Stimulated activated naive B cell treated with anti-CD40 and anti-IgM and Interleukin-4, amounts not matched to agents 10 μg/mL and 1 μg/mL and 100 μg/mL, for 72 hours (primary cell): ENCODE data around the gene PXDN.
"Not testable (repeated sequence)": the region's sequence is repeated elsewhere in the genome, so short reads cannot be mapped to it uniquely, and the experiment has no call there.

Experiments
- ATAC-seq, 2 donors: fragments of 150-1000 bp; cut with Tn5 transposase; replicated peaks; 2 replicates each; pipeline ENCODE4 v1.10.0; 2021; ENCODE audit warnings: moderate library complexity in 1 of 2
- DNase-seq: peaks from one replicate; pipeline ENCODE4 v3.0.0; 2021
- H3K27ac Mint-ChIP-seq: one replicate; pipeline ENCODE4 v1.8.0; 2022; ENCODE audit warnings: mild to moderate bottlenecking, mixed read lengths
- H3K27me3 Mint-ChIP-seq, 2 donors: one replicate each; pipeline ENCODE4 v1.8.0; 2022; ENCODE audit warnings: mixed read lengths in 2 of 2
- H3K36me3 Mint-ChIP-seq, 2 donors: one replicate each; pipeline ENCODE4 v1.8.0; 2022; ENCODE audit warnings: mixed read lengths in 2 of 2, mild to moderate bottlenecking in 1 of 2
- H3K4me1 Mint-ChIP-seq, 2 donors: one replicate each; pipeline ENCODE4 v1.8.0; 2022; ENCODE audit warnings: mixed read lengths in 2 of 2, mild to moderate bottlenecking in 1 of 2
- H3K4me3 Mint-ChIP-seq, 2 donors: one replicate each; pipeline ENCODE4 v1.8.0; 2022; ENCODE audit warnings: mild to moderate bottlenecking in 2 of 2, mixed read lengths in 2 of 2, moderate library complexity in 1 of 2
- H3K9me3 Mint-ChIP-seq, 2 donors: one replicate each; pipeline ENCODE4 v1.8.0; 2022; ENCODE audit warnings: mixed read lengths in 2 of 2, mild to moderate bottlenecking in 1 of 2

Gene PXDN

GRCh38 chr2:1736045-1736444 lies 8.3 kb downstream of the PXDN start:
- peaks cover 0 to 3% of the 10 kb centered on the region in 2 donors for H3K9me3 Mint-ChIP-seq
- no peaks in the 10 kb centered on the region for H3K27me3 Mint-ChIP-seq

GRCh38 chr2:1733298-1733697 lies 11.0 kb downstream of the PXDN start:
- H3K4me1 Mint-ChIP-seq, ATAC-seq, H3K9me3 Mint-ChIP-seq, H3K36me3 Mint-ChIP-seq, H3K27ac Mint-ChIP-seq, DNase-seq, H3K27me3 Mint-ChIP-seq, H3K4me3 Mint-ChIP-seq: not testable (repeated sequence)

More at GRCh38 chr2:1736045-1736444, 8.3 kb downstream of the PXDN start:
- DNase-seq (no peak), ATAC-seq (no peak)
- H3K4me1 Mint-ChIP-seq: no peaks in the 10 kb centered on the region
- H3K36me3 Mint-ChIP-seq: no peaks in the 10 kb centered on the region
- no peak overlapping the region for H3K27ac Mint-ChIP-seq
- H3K4me3 Mint-ChIP-seq: no peak overlapping the region

GRCh38 chr2:1731963-1732768 lies 12.1 kb downstream of the PXDN start:
- H3K27ac Mint-ChIP-seq: no peak overlapping the region
- no peak for DNase-seq
- H3K4me1 Mint-ChIP-seq: no peaks in the 10 kb centered on the region
- peaks cover 0 to 5% of the 10 kb centered on the region in 2 donors for H3K27me3 Mint-ChIP-seq
- no peak for ATAC-seq
- H3K4me3 Mint-ChIP-seq: no peak overlapping the region
- H3K36me3 Mint-ChIP-seq: no peaks in the 10 kb centered on the region
- peaks cover 0 to 3% of the 10 kb centered on the region in 2 donors for H3K9me3 Mint-ChIP-seq

GRCh38 chr2:1731447-1731962 lies 12.8 kb downstream of the PXDN start:
- DNase-seq: no peak
- Mint-ChIP-seq H3K36me3 (no peaks in the 10 kb centered on the region), H3K4me1 (no peaks in the 10 kb centered on the region), H3K27me3 (peaks cover 0 to 6% of the 10 kb centered on the region in 2 donors), H3K27ac (no peak overlapping the region), H3K4me3 (no peak overlapping the region), H3K9me3 (peaks cover 0 to 3% of the 10 kb centered on the region in 2 donors)
- ATAC-seq: no peak

- H3K4me1 Mint-ChIP-seq: no peaks in the 10 kb centered on the region
- ATAC-seq (no peak), DNase-seq (no peak)
- no peak overlapping the region for H3K27ac Mint-ChIP-seq
- peaks cover 0 to 3% of the 10 kb centered on the region in 2 donors for H3K9me3 Mint-ChIP-seq
- peaks cover 0 to 6% of the 10 kb centered on the region in 2 donors for H3K27me3 Mint-ChIP-seq
- no peaks in the 10 kb centered on the region for H3K36me3 Mint-ChIP-seq
- no peak overlapping the region for H3K4me3 Mint-ChIP-seq
Measured at GRCh38 chr2:1730015-1730927, 14.0 kb downstream of the PXDN start.

GRCh38 chr2:1729242-1729641 lies 15.1 kb downstream of the PXDN start:
- H3K4me1 Mint-ChIP-seq: no peaks in the 10 kb centered on the region
- ATAC-seq (no peak), DNase-seq (no peak)
- no peaks in the 10 kb centered on the region for H3K36me3 Mint-ChIP-seq
- no peak overlapping the region for H3K4me3 Mint-ChIP-seq
- H3K27me3 Mint-ChIP-seq: peaks cover 0 to 6% of the 10 kb centered on the region in 2 donors
- H3K9me3 Mint-ChIP-seq: no peaks in the 10 kb centered on the region
- no peak overlapping the region for H3K27ac Mint-ChIP-seq

- DNase-seq (no peak), ATAC-seq (no peak)
- Mint-ChIP-seq H3K27ac (no peak overlapping the region), H3K4me3 (no peak overlapping the region), H3K36me3 (no peaks in the 10 kb centered on the region), H3K9me3 (no peaks in the 10 kb centered on the region), H3K27me3 (peaks cover 0 to 6% of the 10 kb centered on the region in 2 donors), H3K4me1 (no peaks in the 10 kb centered on the region)
Measured at GRCh38 chr2:1728821-1729220, 15.5 kb downstream of the PXDN start.

- ATAC-seq: no peak
- no peak for DNase-seq
- H3K27me3 Mint-ChIP-seq: peaks cover 0 to 6% of the 10 kb centered on the region in 2 donors
- no peak overlapping the region for H3K27ac Mint-ChIP-seq
- H3K4me3 Mint-ChIP-seq: no peak overlapping the region
- no peaks in the 10 kb centered on the region for H3K4me1 Mint-ChIP-seq
- H3K9me3 Mint-ChIP-seq: no peaks in the 10 kb centered on the region
- H3K36me3 Mint-ChIP-seq: no peaks in the 10 kb centered on the region
Measured at GRCh38 chr2:1727796-1728474, 16.4 kb downstream of the PXDN start.

GRCh38 chr2:1727101-1727771 lies 17.1 kb downstream of the PXDN start:
- H3K36me3 Mint-ChIP-seq: no peaks in the 10 kb centered on the region
- H3K27me3 Mint-ChIP-seq: peaks cover 0 to 6% of the 10 kb centered on the region in 2 donors
- DNase-seq (no peak), ATAC-seq (no peak)
- no peaks in the 10 kb centered on the region for H3K9me3 Mint-ChIP-seq
- H3K27ac Mint-ChIP-seq: no peak overlapping the region
- H3K4me1 Mint-ChIP-seq: no peaks in the 10 kb centered on the region
- H3K4me3 Mint-ChIP-seq: no peak overlapping the region

- no peak overlapping the region for H3K27ac Mint-ChIP-seq
- H3K36me3 Mint-ChIP-seq: no peaks in the 10 kb centered on the region
- DNase-seq: no peak
- ATAC-seq: no peak
- no peaks in the 10 kb centered on the region for H3K9me3 Mint-ChIP-seq
- no peaks in the 10 kb centered on the region for H3K4me1 Mint-ChIP-seq
- H3K27me3 Mint-ChIP-seq: peaks cover 0 to 6% of the 10 kb centered on the region in 2 donors
- H3K4me3 Mint-ChIP-seq: no peak overlapping the region
Measured at GRCh38 chr2:1726558-1726957, 17.8 kb downstream of the PXDN start.

GRCh38 chr2:1724351-1724750 lies 20.0 kb downstream of the PXDN start:
- not testable (repeated sequence) for DNase-seq, H3K27ac Mint-ChIP-seq, H3K27me3 Mint-ChIP-seq, H3K36me3 Mint-ChIP-seq, H3K9me3 Mint-ChIP-seq, ATAC-seq, H3K4me3 Mint-ChIP-seq, H3K4me1 Mint-ChIP-seq

GRCh38 chr2:1723397-1724042 lies 20.8 kb downstream of the PXDN start:
- no peak overlapping the region for H3K27ac Mint-ChIP-seq
- no peak for ATAC-seq

GRCh38 chr2:1722692-1723091 lies 21.6 kb downstream of the PXDN start:
- no peak for DNase-seq
- Mint-ChIP-seq H3K27ac (no peak overlapping the region), H3K27me3 (peaks cover 7 to 13% of the 10 kb centered on the region in 2 donors), H3K4me1 (no peaks in the 10 kb centered on the region), H3K4me3 (no peak overlapping the region), H3K36me3 (no peaks in the 10 kb centered on the region), H3K9me3 (peaks cover 5 to 8% of the 10 kb centered on the region in 2 donors)
- no peak for ATAC-seq

More at GRCh38 chr2:1723397-1724042, 20.8 kb downstream of the PXDN start:
- H3K9me3 Mint-ChIP-seq: no peaks in the 10 kb centered on the region
- no peak overlapping the region for H3K4me3 Mint-ChIP-seq
- H3K27me3 Mint-ChIP-seq: peaks cover 6 to 7% of the 10 kb centered on the region in 2 donors
- no peaks in the 10 kb centered on the region for H3K4me1 Mint-ChIP-seq
- no peak for DNase-seq
- H3K36me3 Mint-ChIP-seq: no peaks in the 10 kb centered on the region
